ENCODE measurements around the gene ACAP3. TPM values are rescaled to one million over a fixed set of nuclear protein-coding genes. Genes with fewer than 3 reads are reported as not detected.

ACAP3 gene
- total RNA-seq, 1 experiment from 2014 or later = 67.6 TPM

DNA sequence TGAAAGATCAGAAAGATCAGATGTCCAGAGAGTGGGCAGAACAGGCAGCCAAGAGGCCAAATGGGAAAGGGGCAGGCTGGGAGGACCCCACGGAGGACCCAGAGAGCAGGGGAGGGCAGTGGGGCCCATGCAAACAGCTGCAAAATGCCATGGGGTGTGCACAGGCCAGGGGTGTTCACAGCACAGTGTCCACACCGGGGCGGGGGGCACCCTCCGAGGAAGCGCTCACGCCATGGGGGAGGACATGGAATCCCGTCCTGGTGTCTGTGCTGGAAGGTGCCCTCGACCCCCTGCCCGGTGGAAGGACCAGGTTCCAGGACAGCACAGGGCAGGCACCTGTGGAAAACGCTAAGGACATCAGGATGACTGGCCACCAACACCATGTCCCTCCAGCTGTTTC, 15.2 kb upstream of the ACAP3 start:
- H3K9me3 ChIP-seq (ENCODE audit: low read depth, low read length, poor library complexity, severe bottlenecking) = no peaks in the 10 kb centered on the region
- no peak overlapping the region for H3K27ac ChIP-seq (ENCODE audit: low read depth, low read length, poor library complexity, severe bottlenecking)
- no peak for DNase-seq (ENCODE audit: low spot score)
- H3K27me3 ChIP-seq (replicated peaks; ENCODE audit: insufficient read depth, low read depth, low read length, poor library complexity) = no peaks in the 10 kb centered on the region
- no TSS peak for BruUV-seq (replicated peaks)
- POLR2A ChIA-PET (ENCODE audit: low non-redundant PET) = no interaction called here
- peaks cover 27% of the 10 kb centered on the region for H3K36me3 ChIP-seq (ENCODE audit: insufficient read depth, low read length, poor library complexity, severe bottlenecking)
- CTCF ChIA-PET = no interaction called here
- intact Hi-C loops (cut with micrococcal nuclease; ENCODE audit: unreplicated experiment) = no loop called here
- TF ChIP-seq, protein P1, sequence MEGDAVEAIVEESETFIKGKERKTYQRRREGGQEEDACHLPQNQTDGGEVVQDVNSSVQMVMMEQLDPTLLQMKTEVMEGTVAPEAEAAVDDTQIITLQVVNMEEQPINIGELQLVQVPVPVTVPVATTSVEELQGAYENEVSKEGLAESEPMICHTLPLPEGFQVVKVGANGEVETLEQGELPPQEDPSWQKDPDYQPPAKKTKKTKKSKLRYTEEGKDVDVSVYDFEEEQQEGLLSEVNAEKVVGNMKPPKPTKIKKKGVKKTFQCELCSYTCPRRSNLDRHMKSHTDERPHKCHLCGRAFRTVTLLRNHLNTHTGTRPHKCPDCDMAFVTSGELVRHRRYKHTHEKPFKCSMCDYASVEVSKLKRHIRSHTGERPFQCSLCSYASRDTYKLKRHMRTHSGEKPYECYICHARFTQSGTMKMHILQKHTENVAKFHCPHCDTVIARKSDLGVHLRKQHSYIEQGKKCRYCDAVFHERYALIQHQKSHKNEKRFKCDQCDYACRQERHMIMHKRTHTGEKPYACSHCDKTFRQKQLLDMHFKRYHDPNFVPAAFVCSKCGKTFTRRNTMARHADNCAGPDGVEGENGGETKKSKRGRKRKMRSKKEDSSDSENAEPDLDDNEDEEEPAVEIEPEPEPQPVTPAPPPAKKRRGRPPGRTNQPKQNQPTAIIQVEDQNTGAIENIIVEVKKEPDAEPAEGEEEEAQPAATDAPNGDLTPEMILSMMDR (conservative IDR thresholded peaks at IDR 0.05; ENCODE audit: low read depth, low read length) = no peak
- TF ChIP-seq EZH2 (IDR thresholded peaks at IDR 0.05; ENCODE audit: borderline replicate concordance, low read depth, low read length, poor library complexity, severe bottlenecking) = no peak
- peaks cover 19% of the 10 kb centered on the region for H3K4me1 ChIP-seq (ENCODE audit: insufficient read depth, low read length, poor library complexity, severe bottlenecking)
- no peak overlapping the region for H3K4me3 ChIP-seq (ENCODE audit: low read depth, low read length, poor library complexity, severe bottlenecking)

DNA sequence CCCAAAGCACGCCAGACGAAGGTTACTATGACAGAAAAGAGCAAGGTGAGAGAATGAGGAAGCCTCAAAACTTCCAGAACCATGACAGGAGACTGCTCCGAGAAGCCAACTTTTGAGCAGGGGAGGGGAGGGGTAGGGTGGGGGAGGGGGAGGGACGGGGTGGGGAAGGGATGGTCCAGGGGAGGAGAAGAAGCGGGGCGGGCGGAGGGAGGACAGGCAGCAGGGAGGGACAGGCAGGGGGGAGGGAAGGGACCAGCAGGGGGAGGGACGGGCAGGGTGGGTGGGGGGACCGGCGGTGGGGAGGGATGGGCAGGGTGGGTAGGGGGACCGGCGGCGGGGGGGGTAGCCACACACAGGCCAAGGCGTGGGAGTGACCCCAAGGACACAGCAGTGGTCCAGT, 14.7 kb upstream of the ACAP3 start:
- no peak for DNase-seq (ENCODE audit: low spot score)
- no peaks in the 10 kb centered on the region for H3K9me3 ChIP-seq (ENCODE audit: low read depth, low read length, poor library complexity, severe bottlenecking)
- no peak overlapping the region for H3K4me3 ChIP-seq (ENCODE audit: low read depth, low read length, poor library complexity, severe bottlenecking)
- peaks cover 32% of the 10 kb centered on the region for H3K36me3 ChIP-seq (ENCODE audit: insufficient read depth, low read length, poor library complexity, severe bottlenecking)
- no peak overlapping the region for H3K27ac ChIP-seq (ENCODE audit: low read depth, low read length, poor library complexity, severe bottlenecking)
- ChIA-PET POLR2A (ENCODE audit: low non-redundant PET) (no interaction called here), CTCF (no interaction called here)
- intact Hi-C loops (cut with micrococcal nuclease; ENCODE audit: unreplicated experiment) = no loop called here
- H3K4me1 ChIP-seq (ENCODE audit: insufficient read depth, low read length, poor library complexity, severe bottlenecking) = peaks cover 22% of the 10 kb centered on the region
- no peaks in the 10 kb centered on the region for H3K27me3 ChIP-seq (replicated peaks; ENCODE audit: insufficient read depth, low read depth, low read length, poor library complexity)
- no TSS peak for BruUV-seq (replicated peaks)
- TF ChIP-seq, protein P1 (conservative IDR thresholded peaks at IDR 0.05; ENCODE audit: low read depth, low read length) = no peak
- no peak for TF ChIP-seq EZH2 (IDR thresholded peaks at IDR 0.05; ENCODE audit: borderline replicate concordance, low read depth, low read length, poor library complexity, severe bottlenecking)

DNA sequence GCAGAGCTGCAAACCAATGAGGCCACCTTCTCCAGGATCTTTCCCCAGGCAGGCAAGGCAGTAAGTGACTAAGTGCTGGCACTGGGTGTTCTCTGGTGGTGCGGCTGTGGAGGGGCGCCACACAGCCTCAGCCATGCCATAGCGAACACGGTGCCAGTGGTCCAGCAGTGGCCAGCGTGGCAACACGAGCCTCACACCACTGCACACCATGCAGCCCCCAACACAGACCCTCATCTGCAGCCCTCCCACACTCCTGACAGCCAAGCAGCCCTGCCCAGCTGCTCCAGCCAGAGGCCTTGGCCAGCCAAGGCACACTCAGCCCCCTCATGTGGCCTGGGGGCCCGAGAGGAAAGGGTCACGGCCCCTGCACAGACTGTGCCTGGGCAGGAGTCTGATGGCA, 13.7 kb upstream of the ACAP3 start:
- peaks cover 35% of the 10 kb centered on the region for H3K36me3 ChIP-seq (ENCODE audit: insufficient read depth, low read length, poor library complexity, severe bottlenecking)
- ChIA-PET POLR2A (ENCODE audit: low non-redundant PET) (no interaction called here), CTCF (no interaction called here)
- DNase-seq (ENCODE audit: low spot score) = no peak
- no peaks in the 10 kb centered on the region for H3K27me3 ChIP-seq (replicated peaks; ENCODE audit: insufficient read depth, low read depth, low read length, poor library complexity)
- TF ChIP-seq, protein P1 (conservative IDR thresholded peaks at IDR 0.05; ENCODE audit: low read depth, low read length) = no peak
- no peak for TF ChIP-seq EZH2 (IDR thresholded peaks at IDR 0.05; ENCODE audit: borderline replicate concordance, low read depth, low read length, poor library complexity, severe bottlenecking)
- no peak overlapping the region for H3K27ac ChIP-seq (ENCODE audit: low read depth, low read length, poor library complexity, severe bottlenecking)
- no TSS peak for BruUV-seq (replicated peaks)
- peaks cover 22% of the 10 kb centered on the region for H3K4me1 ChIP-seq (ENCODE audit: insufficient read depth, low read length, poor library complexity, severe bottlenecking)
- intact Hi-C loops (cut with micrococcal nuclease; ENCODE audit: unreplicated experiment) = no loop called here
- no peak overlapping the region for H3K4me3 ChIP-seq (ENCODE audit: low read depth, low read length, poor library complexity, severe bottlenecking)
- no peaks in the 10 kb centered on the region for H3K9me3 ChIP-seq (ENCODE audit: low read depth, low read length, poor library complexity, severe bottlenecking)
